GM19238 (cell line): Measurements from ENCODE around the gene CYP2W1.

Experiments used
- DNase-seq: peaks from one replicate; pipeline ENCODE4 v3.0.0; 2011; ENCODE audit warnings: low spot score; ENCODE audit not compliant: insufficient read length

The CYP2W1 gene

DNA sequence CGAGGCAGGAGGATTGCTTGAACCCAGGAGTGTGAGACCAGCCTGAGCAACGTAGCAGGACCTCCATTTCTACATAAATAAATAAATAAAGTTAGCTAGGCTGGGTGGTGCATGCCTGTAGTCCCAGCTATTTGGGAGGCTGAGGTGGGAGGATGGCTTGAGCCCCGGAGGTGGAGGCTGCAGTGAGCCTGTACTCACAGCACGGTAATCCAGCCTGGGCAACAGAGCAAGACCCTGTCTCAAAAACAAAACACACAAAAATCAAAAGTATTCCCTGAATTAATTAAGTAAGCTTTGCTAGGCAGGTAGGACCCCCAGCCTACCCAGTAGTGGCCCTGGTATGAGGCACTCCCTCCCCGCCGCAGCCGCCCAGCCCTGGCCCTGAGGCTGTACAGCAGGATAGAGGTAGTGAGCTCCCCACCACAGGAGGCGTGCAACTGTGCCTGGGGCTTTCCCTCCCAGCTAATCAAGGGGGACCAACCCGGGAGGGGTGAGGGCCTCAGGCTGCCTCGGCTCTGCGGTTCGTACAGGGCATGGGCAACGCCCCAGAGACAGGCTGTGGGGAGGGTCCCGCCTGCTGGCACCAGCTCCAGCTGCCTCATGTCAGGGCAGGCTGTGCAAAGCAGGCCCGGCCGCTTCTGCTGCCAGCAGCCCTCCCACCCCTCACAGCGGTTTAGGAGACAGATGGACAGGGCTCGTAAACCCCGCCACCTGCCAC, 1.0 kb upstream of the CYP2W1 start:
- no peak for DNase-seq

- DNase-seq = no peak
Observed at GRCh38 chr7:982511-983003, 424 bp upstream of the CYP2W1 start.

DNA sequence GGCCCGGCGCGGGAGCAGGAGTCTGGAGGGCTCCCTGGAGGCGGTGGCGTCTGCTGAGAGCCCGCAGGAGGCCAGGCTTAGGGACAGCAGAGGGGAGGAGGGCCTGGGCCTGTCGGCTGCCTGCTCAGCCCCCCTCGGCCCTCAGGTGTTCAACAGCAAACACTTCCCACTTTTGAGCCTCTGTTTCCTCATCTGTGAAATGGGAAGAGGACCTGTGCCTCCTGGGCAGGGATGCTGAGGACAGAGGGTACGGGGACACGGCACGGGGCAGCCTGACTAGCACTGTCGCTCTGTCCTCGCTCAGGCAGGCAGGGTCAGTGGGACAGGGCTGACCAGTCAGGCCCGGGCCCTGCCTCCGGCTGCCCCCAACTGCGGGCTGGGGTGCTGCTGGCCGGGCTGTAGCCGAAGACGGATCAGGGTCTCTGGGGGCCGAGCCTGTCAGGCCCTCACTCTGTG, 663 bp downstream of the CYP2W1 start:
- DNase-seq = no peak

GRCh38 chr7:984361-985126, 1.6 kb downstream of the CYP2W1 start:
- no peak for DNase-seq

DNA sequence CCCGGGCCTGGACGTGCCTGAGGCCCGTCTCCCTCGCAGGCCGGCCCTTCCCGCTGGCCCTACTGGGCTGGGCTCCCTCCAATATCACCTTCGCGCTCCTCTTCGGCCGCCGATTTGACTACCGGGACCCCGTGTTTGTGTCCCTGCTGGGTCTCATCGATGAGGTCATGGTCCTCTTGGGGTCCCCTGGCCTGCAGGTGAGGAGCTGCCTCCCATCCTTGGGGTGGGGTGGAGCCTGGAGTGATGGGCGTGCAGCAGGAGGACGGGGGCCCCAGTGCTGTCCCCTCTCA, 2.1 kb downstream of the CYP2W1 start:
- no peak for DNase-seq

GRCh38 chr7:985915-986741, 3.1 kb downstream of the CYP2W1 start:
- DNase-seq = no peak

GRCh38 chr7:986766-987751, 4.1 kb downstream of the CYP2W1 start:
- no peak for DNase-seq

- DNase-seq = no peak
Observed at GRCh38 chr7:987909-988308, 4.9 kb downstream of the CYP2W1 start.

DNA sequence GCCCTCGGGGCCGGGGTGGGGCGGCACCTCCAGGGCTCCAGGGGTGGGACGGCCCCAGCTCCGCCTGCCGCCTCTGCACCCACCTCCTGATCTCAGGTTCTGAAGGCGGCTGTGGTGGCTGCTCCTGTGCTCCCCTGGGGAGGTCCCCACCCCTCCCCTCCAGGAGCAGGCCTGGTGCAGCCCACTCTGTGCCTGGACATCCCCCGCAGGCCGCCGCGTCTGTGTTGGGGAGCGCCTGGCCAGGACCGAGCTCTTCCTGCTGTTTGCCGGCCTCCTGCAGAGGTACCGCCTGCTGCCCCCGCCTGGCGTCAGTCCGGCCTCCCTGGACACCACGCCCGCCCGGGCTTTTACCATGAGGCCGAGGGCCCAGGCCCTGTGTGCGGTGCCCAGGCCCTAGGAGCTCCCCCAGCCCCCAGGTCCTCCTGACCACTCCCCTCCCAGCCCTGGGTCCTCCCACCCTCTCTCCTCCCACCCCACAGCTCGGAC, 5.5 kb downstream of the CYP2W1 start:
- DNase-seq = no peak

- DNase-seq = no peak
Observed at GRCh38 chr7:988963-989529, 6.1 kb downstream of the CYP2W1 start.

- no peak for DNase-seq
Observed at GRCh38 chr7:990352-990932, 7.5 kb downstream of the CYP2W1 start.

GRCh38 chr7:990933-991728, 8.2 kb downstream of the CYP2W1 start:
- no peak for DNase-seq

DNA sequence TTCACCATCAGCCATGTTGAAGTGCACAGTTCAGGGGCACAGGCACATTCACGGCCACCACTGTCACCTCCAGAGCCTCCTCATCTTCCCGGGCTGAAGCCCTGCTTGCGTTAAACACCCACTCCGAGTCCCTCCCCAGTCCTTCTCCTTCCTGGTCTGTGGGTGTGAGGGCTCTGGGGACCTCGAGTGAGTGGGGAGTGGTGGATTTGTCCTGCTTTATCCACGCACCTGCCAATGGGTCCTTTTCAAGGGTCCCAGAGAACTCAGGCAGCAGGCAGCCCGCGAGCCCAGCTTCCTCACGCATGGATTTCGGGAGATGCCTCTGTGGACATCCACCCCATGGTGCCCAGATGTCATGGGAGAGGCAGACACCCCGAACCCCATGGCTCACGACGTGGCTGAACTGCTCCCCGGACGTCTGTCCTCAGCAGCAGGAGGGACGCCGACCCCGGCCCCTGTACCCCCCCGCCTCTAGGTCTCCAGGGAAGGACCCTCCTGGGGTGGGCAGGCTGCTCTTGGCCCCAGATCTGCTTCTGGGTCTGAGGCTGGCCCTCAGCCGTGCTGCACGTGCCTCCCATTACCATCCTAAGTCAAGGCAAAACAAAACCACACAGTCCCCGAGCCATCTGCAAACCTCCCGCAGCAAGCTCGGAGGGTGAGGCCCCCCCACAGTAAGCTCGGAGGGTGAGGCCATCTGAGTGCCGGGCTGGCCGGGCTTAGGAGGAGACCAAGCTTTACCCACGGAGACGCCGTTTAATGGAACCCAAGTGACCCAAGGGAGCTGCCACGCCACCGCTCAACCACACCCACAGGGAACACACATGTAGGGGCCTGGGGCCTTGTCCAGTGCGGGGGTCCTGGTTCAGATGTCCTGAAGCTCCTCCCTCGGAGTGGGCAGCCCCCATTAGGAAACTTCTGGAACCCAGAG, 9.0 kb downstream of the CYP2W1 start:
- no peak for DNase-seq

DNA sequence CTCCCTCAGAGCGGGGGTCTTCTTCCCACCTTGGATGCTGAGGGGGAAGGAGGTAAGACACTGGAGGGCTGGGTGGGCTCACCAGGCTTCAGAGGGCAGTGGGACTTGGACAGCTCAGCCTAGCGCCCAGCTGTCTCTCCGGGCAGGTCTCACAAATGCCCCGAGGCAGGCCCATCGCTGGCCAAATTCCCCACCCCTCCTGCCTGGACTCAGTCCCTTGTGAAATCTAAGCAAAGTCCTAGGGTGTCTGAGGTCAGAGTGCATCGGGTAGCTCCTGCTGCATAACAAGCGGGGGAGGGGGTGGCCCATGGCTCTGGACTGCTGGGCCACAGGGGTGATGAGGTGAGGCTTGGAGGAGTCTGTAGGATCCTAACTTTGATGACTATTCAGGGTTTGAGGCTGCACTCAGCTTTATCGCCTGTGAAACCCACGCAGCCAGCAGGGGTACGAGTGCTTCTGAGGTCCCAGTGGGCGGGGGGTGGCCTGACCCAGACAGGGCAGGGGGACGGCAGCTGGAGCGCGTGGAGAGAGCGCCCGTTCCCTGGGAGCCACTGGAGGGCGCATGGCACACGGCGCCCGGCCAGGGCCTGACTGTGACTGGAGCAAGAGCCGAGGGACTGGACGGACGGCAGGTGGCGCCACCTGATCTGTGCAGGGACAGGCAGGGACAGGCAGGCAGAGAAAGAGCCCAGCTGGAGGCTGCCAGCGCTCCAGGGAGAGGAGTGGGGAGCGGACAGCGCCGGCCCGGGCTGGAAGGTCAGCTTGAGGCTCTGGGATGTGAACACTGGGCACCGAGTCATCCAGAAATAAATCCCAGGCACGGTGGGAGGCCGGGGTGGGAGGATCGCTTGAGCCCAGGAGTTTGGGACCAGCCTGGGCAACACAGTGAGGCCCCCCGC, 10.0 kb downstream of the CYP2W1 start:
- peak; percentile 96 for DNase-seq

DNA sequence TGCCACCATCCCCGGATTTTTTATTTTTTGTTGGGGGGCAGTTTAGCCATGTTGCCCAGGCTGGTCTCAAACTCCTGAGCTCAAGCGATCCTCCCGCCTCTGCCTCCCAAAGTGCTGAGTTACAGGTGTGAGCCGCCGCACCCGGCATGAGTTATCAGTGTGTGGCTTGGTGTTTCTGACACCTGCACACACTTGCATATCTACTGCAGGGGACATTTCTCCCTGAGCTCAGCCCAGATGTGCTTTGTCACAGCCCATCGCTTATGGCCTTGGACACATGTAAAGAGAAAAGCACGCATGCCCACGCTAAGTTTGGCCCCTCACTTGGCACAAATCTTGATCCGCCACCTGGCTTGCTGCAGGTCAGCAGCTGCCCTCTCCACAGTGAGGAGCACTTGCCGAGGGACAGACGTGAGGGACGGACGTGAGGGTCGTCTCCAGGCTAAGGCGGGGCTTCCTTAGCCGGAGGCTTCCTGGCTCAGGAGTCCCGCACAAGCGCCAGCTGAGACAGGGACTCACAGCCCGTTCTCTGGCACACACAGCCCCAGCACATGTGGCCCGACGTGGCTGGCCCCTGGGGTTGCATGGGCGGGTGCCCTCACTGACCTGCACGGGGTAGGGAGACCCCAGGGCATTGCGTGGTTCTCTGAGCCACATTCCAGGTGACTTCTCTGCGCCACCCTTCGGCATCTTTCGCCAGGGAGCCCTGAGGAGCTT, 11.8 kb downstream of the CYP2W1 start:
- DNase-seq = no peak

GRCh38 chr7:995571-995970, 12.6 kb downstream of the CYP2W1 start:
- DNase-seq = no peak
